WERI-Rb-1 (cell line): ENCODE data around the gene GRID2IP.

ENCODE experiments used
- DNase-seq: peaks from one replicate; pipeline ENCODE4 v3.0.0-alpha.2; 2020
- H3K27ac ChIP-seq: fragments of 250-450 bp; sonication (Bioruptor Pico); 2 replicates; pipeline ENCODE4 v1.5.1; 2020; ENCODE audit warnings: mild to moderate bottlenecking, moderate library complexity
- H3K27me3 ChIP-seq: fragments of 250-450 bp; sonication (Bioruptor Pico); 2 replicates; pipeline ENCODE4 v1.5.1; 2021; ENCODE audit warnings: mild to moderate bottlenecking, low read depth, moderate library complexity; ENCODE audit not compliant: insufficient read depth, severe bottlenecking
- H3K36me3 ChIP-seq: fragments of 250-450 bp; sonication (Bioruptor Pico); 2 replicates; pipeline ENCODE4 v1.5.1; 2020; ENCODE audit warnings: mild to moderate bottlenecking, moderate library complexity
- H3K4me3 ChIP-seq: 2 replicates; pipeline ENCODE4 v1.5.1; 2011; ENCODE audit warnings: low read depth, mild to moderate bottlenecking, control low read depth, low read length
- H3K9me3 ChIP-seq: fragments of 250-450 bp; sonication (Bioruptor Pico); 2 replicates; pipeline ENCODE4 v1.5.1; 2021; ENCODE audit warnings: mild to moderate bottlenecking, moderate library complexity; ENCODE audit not compliant: severe bottlenecking
- TF ChIP-seq, protein P1 (sequence below): IDR thresholded peaks from 2 replicates; pipeline ENCODE4 v1.5.1; 2011; ENCODE audit warnings: low read depth, mild to moderate bottlenecking, control low read depth, inconsistent platforms, low read length

GRID2IP gene

DNA sequence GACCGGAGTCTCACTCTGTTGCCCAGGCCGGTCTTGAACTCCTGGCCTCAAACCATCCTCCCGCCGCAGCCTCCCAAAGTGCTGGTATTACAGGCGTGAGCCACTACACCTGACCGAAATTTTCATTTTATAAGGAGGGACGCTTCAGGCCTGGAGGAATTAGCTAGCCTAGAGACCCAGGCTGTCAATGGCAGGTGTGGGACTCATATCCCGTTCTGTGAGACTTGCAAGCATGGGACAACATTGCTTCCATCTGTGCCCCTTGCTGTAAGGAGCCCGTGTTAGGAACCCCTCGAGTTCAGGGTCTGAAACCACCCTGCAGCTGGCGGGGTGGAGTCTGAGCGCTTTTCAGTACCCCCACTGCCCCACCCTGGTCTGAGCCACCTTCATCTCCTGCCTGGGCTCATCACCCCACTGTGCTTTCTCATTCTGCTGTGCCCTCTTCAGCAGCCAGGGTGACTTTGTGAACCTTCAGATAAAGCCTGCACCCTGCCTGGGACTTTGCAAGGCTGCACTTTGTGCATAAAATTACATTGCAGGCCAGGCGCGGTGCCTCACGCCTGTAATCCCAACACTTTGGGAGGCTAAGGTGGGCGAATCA lies 102.2 kb downstream of the GRID2IP start:
- Histone ChIP-seq H3K4me3 (no peak overlapping the region), H3K9me3 (no peaks in the 10 kb centered on the region), H3K36me3 (peaks cover 24% of the 10 kb centered on the region), H3K27ac (no peak overlapping the region), H3K27me3 (no peaks in the 10 kb centered on the region)
- TF ChIP-seq, protein P1, sequence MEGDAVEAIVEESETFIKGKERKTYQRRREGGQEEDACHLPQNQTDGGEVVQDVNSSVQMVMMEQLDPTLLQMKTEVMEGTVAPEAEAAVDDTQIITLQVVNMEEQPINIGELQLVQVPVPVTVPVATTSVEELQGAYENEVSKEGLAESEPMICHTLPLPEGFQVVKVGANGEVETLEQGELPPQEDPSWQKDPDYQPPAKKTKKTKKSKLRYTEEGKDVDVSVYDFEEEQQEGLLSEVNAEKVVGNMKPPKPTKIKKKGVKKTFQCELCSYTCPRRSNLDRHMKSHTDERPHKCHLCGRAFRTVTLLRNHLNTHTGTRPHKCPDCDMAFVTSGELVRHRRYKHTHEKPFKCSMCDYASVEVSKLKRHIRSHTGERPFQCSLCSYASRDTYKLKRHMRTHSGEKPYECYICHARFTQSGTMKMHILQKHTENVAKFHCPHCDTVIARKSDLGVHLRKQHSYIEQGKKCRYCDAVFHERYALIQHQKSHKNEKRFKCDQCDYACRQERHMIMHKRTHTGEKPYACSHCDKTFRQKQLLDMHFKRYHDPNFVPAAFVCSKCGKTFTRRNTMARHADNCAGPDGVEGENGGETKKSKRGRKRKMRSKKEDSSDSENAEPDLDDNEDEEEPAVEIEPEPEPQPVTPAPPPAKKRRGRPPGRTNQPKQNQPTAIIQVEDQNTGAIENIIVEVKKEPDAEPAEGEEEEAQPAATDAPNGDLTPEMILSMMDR: no peak
- no peak for DNase-seq

DNA sequence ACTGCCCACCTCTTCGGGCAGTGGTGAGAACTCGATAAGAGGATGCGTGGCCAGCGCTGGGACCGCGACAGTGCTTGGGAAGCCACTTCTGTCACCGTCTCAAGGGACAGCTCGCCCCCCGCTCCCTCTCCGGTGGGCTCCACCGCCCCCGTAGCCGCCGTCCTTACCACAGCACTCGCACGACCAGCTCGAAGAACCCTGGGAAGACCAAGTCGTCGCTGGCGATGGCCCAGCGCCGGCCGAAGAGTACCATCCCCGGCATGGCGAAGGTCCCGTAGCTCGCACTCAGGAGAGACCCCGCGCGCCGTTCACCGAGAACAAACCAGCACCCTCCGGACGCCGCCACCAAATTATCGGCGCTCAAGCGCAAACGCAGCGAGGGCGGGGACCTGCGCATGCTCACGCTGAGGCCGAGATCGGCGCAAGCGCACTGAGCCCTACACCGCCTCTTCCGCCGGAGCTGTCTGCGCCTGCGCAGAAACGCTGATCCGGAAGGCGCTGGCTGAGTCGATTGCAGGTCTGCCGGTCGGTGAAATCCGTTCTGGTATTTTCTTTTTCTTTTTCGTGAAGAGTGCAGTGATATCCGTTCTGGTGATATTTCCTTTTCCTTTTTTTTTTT lies 103.6 kb downstream of the GRID2IP start, which contains the start of gene DAGLB:
Gene DAGLB, minus strand, starts transcription at position 374 of the 619 bp plus-strand sequence. Its CDS starts 112 bp downstream, at position 262.
- Histone ChIP-seq H3K36me3 (peaks cover 34% of the 10 kb centered on the region), H3K4me3 (peak within 1 kb of the TSS; percentile 92), H3K9me3 (no peaks in the 10 kb centered on the region), H3K27me3 (no peaks in the 10 kb centered on the region), H3K27ac (peak within 1 kb of the TSS; percentile 80)
- TF ChIP-seq, protein P1: no peak
- peak; percentile 95 for DNase-seq
